Right atrium auricular region (tissue), 2 donors: ENCODE results near the gene NR2F1-AS1. TPM values are rescaled to one million over a fixed set of nuclear protein-coding genes. Genes with fewer than 3 reads are reported as not detected.
A peak's percentile ranks its signal among the peaks of the same experiment; 100 is the strongest.

Source experiments
- DNase-seq: peaks from one replicate; pipeline ENCODE4 v3.0.0-alpha.2; 2019; ENCODE audit warnings: low spot score
- H3K27ac ChIP-seq, 2 donors: fragments of 200-600 bp; sonication (generic); 1 replicate in 1 of 2; 2 replicates in 1 of 2; pipeline ENCODE4 v1.5.1; 2016 to 2019
- H3K27me3 ChIP-seq, 2 donors: fragments of 200-600 bp; sonication (generic); one replicate each; pipeline versions ENCODE4 v1.5.1 to v1.6.0; 2017 to 2019
- H3K36me3 ChIP-seq: fragments of 200-600 bp; sonication (generic); one replicate; pipeline ENCODE4 v1.5.1; 2016
- H3K4me1 ChIP-seq, 2 donors: fragments of 200-600 bp; sonication (generic); one replicate each; pipeline versions ENCODE4 v1.5.1 to v1.6.0; 2017 to 2019
- H3K4me3 ChIP-seq, 2 donors: fragments of 200-600 bp; sonication (generic); 1 replicate in 1 of 2; 2 replicates in 1 of 2; pipeline ENCODE4 v1.5.1; 2017 to 2019; ENCODE audit warnings: mild to moderate bottlenecking in 1 of 2, moderate library complexity in 1 of 2
- H3K9me3 ChIP-seq, 2 donors: fragments of 200-600 bp; sonication (generic); one replicate each; pipeline ENCODE4 v1.5.1; 2019
- total RNA-seq, 2 donors: library from RNA; depleted of rRNA; stranded (reverse); fragments of >200 nt; gene quantifications; one replicate each; pipeline ENCODE4 v1.1.0, GENCODE V29; 2016
- TF ChIP-seq, protein P1 (sequence below), 2 donors: fragments of 200-600 bp; sonication (generic); IDR thresholded peaks; one replicate each; pipeline ENCODE4 v1.5.1; 2019; ENCODE audit warnings: antibody characterized with exemption in 2 of 2

The NR2F1-AS1 gene
- total RNA-seq, 2 donors from 2014 or later, result 7.1 to 11.0 TPM

DNA sequence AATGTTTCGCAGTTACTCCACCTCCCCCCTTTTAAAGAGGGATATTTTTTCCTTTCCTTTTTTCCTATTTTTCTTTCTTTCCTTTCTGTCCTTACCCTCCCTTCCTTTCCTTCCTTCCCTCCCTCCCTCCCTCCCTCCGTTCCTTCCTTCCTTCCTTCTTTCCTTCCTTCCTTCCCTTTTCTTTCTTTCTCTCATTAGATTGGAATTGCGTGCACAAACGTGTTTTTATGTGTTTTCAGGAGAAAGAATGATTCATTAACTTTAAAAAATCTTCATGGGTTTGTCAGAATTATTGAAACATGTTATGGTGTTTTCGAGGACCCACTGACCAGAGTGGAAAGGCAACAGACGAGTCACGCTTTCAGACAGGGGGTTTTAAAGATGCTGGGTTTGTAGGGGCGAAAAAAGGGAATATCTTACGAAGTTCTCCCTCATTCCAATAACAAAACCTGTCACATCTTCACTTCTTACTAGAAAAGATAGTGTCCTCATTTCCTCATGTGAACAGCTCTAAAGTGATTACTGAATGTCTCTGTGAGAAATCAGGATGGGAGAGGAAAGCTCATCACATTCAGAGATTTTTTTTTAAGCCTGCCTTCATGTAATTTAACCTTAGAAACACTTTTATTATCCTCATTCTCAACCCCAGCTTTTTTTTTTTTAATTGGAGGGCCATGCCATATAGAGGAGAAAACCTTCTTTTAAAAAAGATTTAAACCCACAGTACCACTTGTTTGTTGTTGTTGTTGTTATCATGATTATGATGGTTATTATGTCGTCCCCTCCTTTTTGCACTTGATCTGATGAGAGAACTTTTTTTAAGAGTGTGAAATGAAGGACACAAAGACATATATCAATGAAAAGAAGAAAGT, 23.9 kb upstream of the NR2F1-AS1 start:
- no peak for DNase-seq
- Histone ChIP-seq H3K4me1 (peaks cover 0 to 27% of the 10 kb centered on the region in 2 donors), H3K27me3 (peaks cover 6 to 15% of the 10 kb centered on the region in 2 donors), H3K27ac (peak overlapping the region; percentile 67 to 85), H3K9me3 (no peaks in the 10 kb centered on the region), H3K4me3 (peak overlapping the region in 1 of 2 donors; percentile 51), H3K36me3 (no peaks in the 10 kb centered on the region)
- TF ChIP-seq, protein P1, sequence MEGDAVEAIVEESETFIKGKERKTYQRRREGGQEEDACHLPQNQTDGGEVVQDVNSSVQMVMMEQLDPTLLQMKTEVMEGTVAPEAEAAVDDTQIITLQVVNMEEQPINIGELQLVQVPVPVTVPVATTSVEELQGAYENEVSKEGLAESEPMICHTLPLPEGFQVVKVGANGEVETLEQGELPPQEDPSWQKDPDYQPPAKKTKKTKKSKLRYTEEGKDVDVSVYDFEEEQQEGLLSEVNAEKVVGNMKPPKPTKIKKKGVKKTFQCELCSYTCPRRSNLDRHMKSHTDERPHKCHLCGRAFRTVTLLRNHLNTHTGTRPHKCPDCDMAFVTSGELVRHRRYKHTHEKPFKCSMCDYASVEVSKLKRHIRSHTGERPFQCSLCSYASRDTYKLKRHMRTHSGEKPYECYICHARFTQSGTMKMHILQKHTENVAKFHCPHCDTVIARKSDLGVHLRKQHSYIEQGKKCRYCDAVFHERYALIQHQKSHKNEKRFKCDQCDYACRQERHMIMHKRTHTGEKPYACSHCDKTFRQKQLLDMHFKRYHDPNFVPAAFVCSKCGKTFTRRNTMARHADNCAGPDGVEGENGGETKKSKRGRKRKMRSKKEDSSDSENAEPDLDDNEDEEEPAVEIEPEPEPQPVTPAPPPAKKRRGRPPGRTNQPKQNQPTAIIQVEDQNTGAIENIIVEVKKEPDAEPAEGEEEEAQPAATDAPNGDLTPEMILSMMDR (IDR thresholded peaks at IDR 0.05), result no peak

DNA sequence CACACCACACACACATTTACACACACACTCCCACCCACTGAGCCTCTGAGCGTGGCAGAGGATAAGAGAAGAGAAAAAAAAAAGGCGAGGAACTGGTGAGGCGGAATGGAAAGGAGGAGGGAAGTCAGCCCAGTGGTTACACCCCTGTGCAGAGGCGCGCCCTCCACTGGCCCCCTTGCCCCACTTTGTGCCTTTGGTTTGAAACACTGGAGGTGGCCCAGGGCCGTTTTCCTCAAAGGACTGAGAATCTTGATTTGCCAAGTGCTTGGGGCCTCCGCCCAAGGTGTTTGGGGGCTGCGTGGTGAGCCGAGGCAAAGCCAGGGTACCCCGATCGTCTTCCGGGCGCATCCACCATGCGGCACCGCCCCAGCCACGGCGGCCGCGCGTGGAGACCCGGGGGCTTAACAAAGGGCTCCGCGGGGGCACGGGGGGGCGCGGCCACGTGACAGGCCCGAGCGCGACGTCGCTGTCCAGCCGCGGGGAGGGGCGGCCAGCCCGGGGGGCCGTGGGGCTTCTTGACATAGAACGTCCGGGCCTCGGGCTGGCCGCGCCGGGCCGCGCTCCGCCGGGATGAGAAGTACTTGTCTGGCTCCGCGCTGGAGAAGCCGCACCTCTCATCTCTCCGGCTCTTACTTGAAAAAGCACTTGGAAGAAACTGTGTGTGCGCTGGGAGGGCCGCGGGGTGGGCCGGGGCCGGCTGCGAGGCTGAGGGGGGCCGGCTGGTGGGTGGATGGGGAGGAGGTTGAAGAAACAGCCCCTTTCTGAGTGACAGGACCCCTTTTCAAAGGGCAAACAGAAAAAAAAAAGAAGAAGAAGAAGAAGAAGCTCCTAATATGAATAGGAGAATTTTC, 23.0 kb upstream of the NR2F1-AS1 start:
- TF ChIP-seq, protein P1 (IDR thresholded peaks at IDR 0.05), result peak in 1 of 2 donors; percentile 19
- H3K27me3 ChIP-seq, result peaks cover 4 to 15% of the 10 kb centered on the region in 2 donors
- H3K27ac ChIP-seq, result peak overlapping the region; percentile 67 to 85
- peaks cover 0 to 31% of the 10 kb centered on the region in 2 donors for H3K4me1 ChIP-seq
- no peaks in the 10 kb centered on the region for H3K36me3 ChIP-seq
- H3K4me3 ChIP-seq, result peak overlapping the region; percentile 38 to 51
- no peaks in the 10 kb centered on the region for H3K9me3 ChIP-seq
- no peak for DNase-seq

DNA sequence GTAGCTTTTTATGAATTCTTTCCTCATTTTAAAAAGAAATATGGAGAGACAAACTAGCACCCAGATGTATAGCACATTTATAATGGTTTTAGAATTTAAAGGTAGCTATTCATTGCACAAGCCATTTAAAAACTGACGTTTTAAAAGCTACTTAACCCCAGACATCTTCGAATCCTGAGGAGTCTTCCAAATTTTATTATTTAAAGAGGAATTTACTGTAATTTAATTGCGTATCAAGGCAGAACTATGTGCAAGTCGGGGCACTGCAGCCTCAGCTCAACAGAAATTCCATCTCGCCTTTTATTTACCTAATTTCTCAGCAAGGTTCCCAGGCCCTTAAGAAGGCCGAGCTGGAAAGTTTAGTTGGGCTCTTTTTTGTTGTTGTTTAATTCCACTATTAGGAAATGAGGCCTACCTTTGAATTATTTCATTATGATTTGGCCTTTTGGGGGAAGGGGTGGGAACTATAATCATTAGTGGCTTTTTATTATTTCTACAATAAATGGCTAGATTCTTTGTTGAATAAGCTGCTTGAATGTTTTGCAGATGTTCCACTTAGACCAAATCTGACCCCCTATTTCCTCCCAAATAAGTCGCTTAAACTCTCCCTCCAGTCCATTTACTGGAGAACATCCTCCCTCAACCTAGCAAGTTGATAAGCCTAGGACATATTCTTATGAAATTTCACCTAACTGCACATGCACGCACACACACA, 22.2 kb upstream of the NR2F1-AS1 start:
- Histone ChIP-seq H3K36me3 (no peaks in the 10 kb centered on the region), H3K4me3 (peak overlapping the region; percentile 23 to 51), H3K27me3 (peaks cover 0 to 15% of the 10 kb centered on the region in 2 donors), H3K9me3 (no peaks in the 10 kb centered on the region), H3K4me1 (peaks cover 0 to 37% of the 10 kb centered on the region in 2 donors), H3K27ac (peak overlapping the region; percentile 69 to 85)
- TF ChIP-seq, protein P1 (IDR thresholded peaks at IDR 0.05), result no peak
- no peak for DNase-seq

DNA sequence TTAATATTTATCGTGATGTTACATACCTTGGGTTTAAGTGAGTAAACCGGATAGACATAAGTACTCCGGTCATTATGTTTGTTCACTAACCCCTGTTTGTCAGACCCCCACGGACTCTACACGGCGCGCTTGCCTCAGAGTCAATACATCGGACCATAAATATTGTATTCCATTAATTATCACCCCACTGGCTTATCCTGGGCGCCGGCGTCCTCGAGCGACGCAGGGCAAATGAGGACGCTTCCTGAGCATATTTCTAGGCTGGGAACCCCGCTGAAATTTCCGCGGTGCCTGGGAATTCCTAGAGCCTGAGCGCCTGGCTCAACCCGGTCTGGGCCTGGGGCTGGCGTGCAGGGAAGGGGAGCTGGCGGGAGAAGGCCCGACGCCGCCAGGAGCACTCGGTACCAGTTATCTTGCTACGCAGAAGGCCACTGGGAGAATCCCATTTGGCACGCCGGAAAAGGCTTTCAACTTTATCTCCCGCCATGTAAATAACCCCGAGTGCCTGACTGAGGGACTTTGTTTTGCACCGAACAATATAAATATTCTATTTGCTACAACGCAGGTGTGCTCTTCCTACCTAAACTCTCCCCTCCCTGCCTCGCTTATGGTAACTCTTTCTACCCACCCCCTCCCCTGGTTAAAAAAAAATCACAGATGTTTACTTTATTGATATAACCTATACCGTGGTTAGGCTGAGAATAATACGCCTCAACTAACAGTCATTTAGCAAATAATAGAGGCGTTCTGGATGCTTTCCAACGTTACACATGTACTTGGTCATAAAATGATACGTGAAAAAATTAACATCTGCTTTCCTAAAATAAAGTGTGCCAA, 21.4 kb upstream of the NR2F1-AS1 start:
- Histone ChIP-seq H3K36me3 (no peaks in the 10 kb centered on the region), H3K4me1 (peaks cover 0 to 34% of the 10 kb centered on the region in 2 donors), H3K9me3 (no peaks in the 10 kb centered on the region), H3K4me3 (peak overlapping the region; percentile 23 to 28), H3K27ac (peak overlapping the region; percentile 69 to 85), H3K27me3 (peaks cover 0 to 15% of the 10 kb centered on the region in 2 donors)
- TF ChIP-seq, protein P1 (IDR thresholded peaks at IDR 0.05), result no peak
- no peak for DNase-seq

DNA sequence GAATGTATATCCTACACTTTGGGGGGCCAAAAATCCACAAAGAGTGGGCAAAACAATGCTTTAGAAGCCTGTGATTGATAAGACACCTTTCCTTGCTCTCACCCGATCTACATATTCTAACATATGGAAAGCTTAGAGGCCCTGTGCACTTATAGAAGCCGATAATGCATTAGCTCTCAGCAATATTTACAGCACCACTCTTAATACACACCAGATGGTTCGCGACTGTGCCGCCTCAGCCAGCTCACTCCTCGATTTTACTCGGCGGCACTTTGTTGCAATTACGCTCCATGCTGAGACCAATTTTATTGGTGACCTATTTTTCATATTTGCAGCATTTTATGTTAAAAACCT, 20.8 kb upstream of the NR2F1-AS1 start:
- H3K9me3 ChIP-seq, result no peaks in the 10 kb centered on the region
- H3K27me3 ChIP-seq, result peaks cover 0 to 15% of the 10 kb centered on the region in 2 donors
- DNase-seq, result no peak
- H3K36me3 ChIP-seq, result no peaks in the 10 kb centered on the region
- TF ChIP-seq, protein P1 (IDR thresholded peaks at IDR 0.05), result no peak
- H3K4me3 ChIP-seq, result peak overlapping the region; percentile 23 to 28
- H3K4me1 ChIP-seq, result peaks cover 0 to 36% of the 10 kb centered on the region in 2 donors
- peak overlapping the region; percentile 69 to 85 for H3K27ac ChIP-seq
